IMR-90 (cell line): Measurements from ENCODE around the gene GLYATL1. TPM values are rescaled to one million over a fixed set of nuclear protein-coding genes. Genes with fewer than 3 reads are reported as not detected.
A peak's percentile ranks its signal among the peaks of the same experiment; 100 is the strongest.

Experiments
- ATAC-seq: fragments of 200-7000 bp; cut with Tn5 transposase; 2 replicates; pipeline ENCODE4 v1.9.1; 2020; ENCODE audit warnings: low read depth, mild to moderate bottlenecking, moderate library complexity
- BruUV-seq: library from RNA; stranded (reverse); fragments of 400-500 nt; replicated peaks from 2 replicates; lab custom pipeline; 2021; lab: Mats Ljungman, UMichigan
- CTCF ChIA-PET: fragments of 300-600 bp; formaldehyde crosslinking; extraction: SDS; loops from one replicate; lab custom pipeline; 2021; ENCODE audit warnings: antibody characterized with exemption; lab: Yijun Ruan, JAX
- POLR2A ChIA-PET: fragments of 300-600 bp; sonication (Branson Sonifier 250); formaldehyde crosslinking; loops from one replicate; lab custom pipeline; 2022; ENCODE audit warnings: antibody characterized with exemption; ENCODE audit not compliant: unreplicated experiment; lab: Charles Lee
- DNase-seq: peaks from one replicate; pipeline ENCODE4 v3.0.0; 2013
- H2AFZ ChIP-seq: replicated peaks from 2 replicates; pipeline ENCODE3; 2013; ENCODE audit warnings: low read length, mild to moderate bottlenecking; ENCODE audit not compliant: poor library complexity
- H2AK5ac ChIP-seq: 2 replicates; pipeline ENCODE4 v1.6.1; 2013; ENCODE audit warnings: low read depth, low read length, inconsistent platforms
- H2AK9ac ChIP-seq: replicated peaks from 2 replicates; pipeline ENCODE3; 2013; ENCODE audit warnings: mild to moderate bottlenecking, low read depth, low read length, moderate library complexity; ENCODE audit not compliant: poor library complexity
- H2BK120ac ChIP-seq: 2 replicates; pipeline ENCODE4 v1.6.1; 2013; ENCODE audit warnings: low read depth, low read length, inconsistent platforms
- H2BK15ac ChIP-seq: 3 replicates; pipeline ENCODE4 v1.6.1; 2013; ENCODE audit warnings: low read depth, low read length, inconsistent platforms
- H2BK20ac ChIP-seq: 2 replicates; pipeline ENCODE4 v1.6.1; 2013; ENCODE audit warnings: low read depth, mild to moderate bottlenecking, inconsistent platforms, low read length, moderate library complexity
- H2BK5ac ChIP-seq: 2 replicates; pipeline ENCODE4 v1.6.1; 2013; ENCODE audit warnings: mild to moderate bottlenecking, low read depth, low read length, inconsistent platforms; ENCODE audit not compliant: poor library complexity, severe bottlenecking
- H3K14ac ChIP-seq: replicated peaks from 2 replicates; pipeline ENCODE4 v1.6.1; 2013; ENCODE audit warnings: low read depth, low read length, inconsistent platforms
- H3K18ac ChIP-seq: 2 replicates; pipeline ENCODE4 v1.6.1; 2013; ENCODE audit warnings: low read depth, low read length, control low read depth
- H3K23ac ChIP-seq: 2 replicates; pipeline ENCODE4 v1.6.1; 2013; ENCODE audit warnings: low read depth, low read length, inconsistent platforms
- H3K27ac ChIP-seq: 2 replicates; pipeline ENCODE4 v1.5.1; 2013; ENCODE audit warnings: mild to moderate bottlenecking, control low read depth, low read length; ENCODE audit not compliant: insufficient read depth
- H3K27me3 ChIP-seq: 2 replicates; pipeline ENCODE4 v1.6.1; 2013; ENCODE audit warnings: low read length; ENCODE audit not compliant: control insufficient read depth, insufficient read depth
- H3K36me3 ChIP-seq: 2 replicates; pipeline ENCODE4 v1.6.1; 2013; ENCODE audit warnings: low read length, mixed read lengths; ENCODE audit not compliant: control insufficient read depth, insufficient read depth
- H3K4ac ChIP-seq: 2 replicates; pipeline ENCODE4 v1.6.1; 2013; ENCODE audit warnings: low read depth, low read length, inconsistent platforms
- H3K4me1 ChIP-seq: 2 replicates; pipeline ENCODE4 v1.6.1; 2013; ENCODE audit warnings: low read length, mixed read lengths; ENCODE audit not compliant: control insufficient read depth, insufficient read depth
- H3K4me2 ChIP-seq: 2 replicates; pipeline ENCODE4 v1.6.1; 2013; ENCODE audit warnings: low read depth, mild to moderate bottlenecking, control low read depth, low read length, moderate library complexity
- H3K4me3 ChIP-seq: 2 replicates; pipeline ENCODE4 v1.5.1; 2013; ENCODE audit warnings: low read depth, mild to moderate bottlenecking, control low read depth, low read length, moderate library complexity; ENCODE audit not compliant: insufficient read depth
- H3K56ac ChIP-seq: 2 replicates; pipeline ENCODE4 v1.6.1; 2013; ENCODE audit warnings: low read length, inconsistent platforms; ENCODE audit not compliant: insufficient read depth; ENCODE audit errors: extremely low read depth
- H3K79me1 ChIP-seq, 2 experiments: 2 replicates each; pipeline ENCODE4 v1.6.1; 2013; ENCODE audit warnings: low read length in 2 of 2, inconsistent platforms in 1 of 2, low read depth in 1 of 2
- H3K9ac ChIP-seq: 2 replicates; pipeline ENCODE4 v1.6.1; 2013; ENCODE audit warnings: low read depth, low read length, control low read depth
- H3K9me1 ChIP-seq: 2 replicates; pipeline ENCODE4 v1.6.1; 2013; ENCODE audit warnings: low read length, inconsistent platforms; ENCODE audit not compliant: insufficient read depth
- H3K9me3 ChIP-seq: 2 replicates; pipeline ENCODE4 v1.6.1; 2013; ENCODE audit warnings: low read length; ENCODE audit not compliant: control insufficient read depth, insufficient read depth
- H4K20me1 ChIP-seq: 2 replicates; pipeline ENCODE4 v1.6.1; 2013; ENCODE audit warnings: low read length, inconsistent platforms; ENCODE audit not compliant: insufficient read depth
- H4K5ac ChIP-seq: 2 replicates; pipeline ENCODE4 v1.6.1; 2013; ENCODE audit warnings: mild to moderate bottlenecking, low read depth, low read length, control low read depth
- H4K8ac ChIP-seq, 2 experiments: 2 replicates each; pipeline ENCODE4 v1.6.1; 2013; ENCODE audit warnings: low read depth in 2 of 2, low read length in 2 of 2, control low read depth in 1 of 2, inconsistent platforms in 1 of 2
- H4K91ac ChIP-seq: 2 replicates; pipeline ENCODE4 v1.6.1; 2013; ENCODE audit warnings: low read depth, low read length, inconsistent platforms; ENCODE audit not compliant: insufficient read depth
- BHLHE40 ChIP-seq: fragments of 150-350 bp; IDR thresholded peaks from 2 replicates; pipeline ENCODE4 v1.6.1; 2016; ENCODE audit warnings: mild to moderate bottlenecking, low read depth, low read length
- CEBPB ChIP-seq: IDR thresholded peaks from 2 replicates; pipeline ENCODE4 v1.6.1; 2012; ENCODE audit warnings: low read depth, low read length, improper control_type of control experiment
- CHD1 ChIP-seq: IDR thresholded peaks from 2 replicates; pipeline ENCODE4 v1.6.1; 2012; ENCODE audit warnings: low read depth, low read length, improper control_type of control experiment
- FOS ChIP-seq: fragments of 150-350 bp; IDR thresholded peaks from 2 replicates; pipeline ENCODE4 v1.6.1; 2016; ENCODE audit warnings: low read depth, low read length
- MAFK ChIP-seq: IDR thresholded peaks from 2 replicates; pipeline ENCODE4 v1.6.1; 2012; ENCODE audit warnings: low read depth, low read length, improper control_type of control experiment
- MAZ ChIP-seq: IDR thresholded peaks from 2 replicates; pipeline ENCODE4 v1.6.1; 2012; ENCODE audit warnings: low read depth, mild to moderate bottlenecking, low read length, improper control_type of control experiment, moderate library complexity, borderline replicate concordance
- MXI1 ChIP-seq: IDR thresholded peaks from 2 replicates; pipeline ENCODE4 v1.6.1; 2012; ENCODE audit warnings: low read depth, mild to moderate bottlenecking, low read length, moderate library complexity, borderline replicate concordance
- NFE2L2 ChIP-seq: fragments of 150-350 bp; IDR thresholded peaks from 2 replicates; pipeline ENCODE4 v1.6.1; 2016; ENCODE audit warnings: low read depth, mild to moderate bottlenecking, low read length
- POLR2A ChIP-seq: IDR thresholded peaks from 2 replicates; pipeline ENCODE4 v1.6.1; 2012; ENCODE audit warnings: mild to moderate bottlenecking, low read depth, low read length
- RAD21 ChIP-seq: IDR thresholded peaks from 2 replicates; pipeline ENCODE4 v1.6.1; 2012; ENCODE audit warnings: low read length, improper control_type of control experiment
- RCOR1 ChIP-seq: IDR thresholded peaks from 2 replicates; pipeline ENCODE4 v1.6.1; 2012; ENCODE audit warnings: mild to moderate bottlenecking, low read length, improper control_type of control experiment; ENCODE audit not compliant: insufficient replicate concordance
- RFX5 ChIP-seq: IDR thresholded peaks from 2 replicates; pipeline ENCODE4 v1.8.0; 2012; ENCODE audit warnings: low read depth, mild to moderate bottlenecking, low read length, moderate library complexity
- SMC3 ChIP-seq: fragments of 150-350 bp; IDR thresholded peaks from 2 replicates; pipeline ENCODE4 v1.6.1; 2016; ENCODE audit warnings: low read depth, mild to moderate bottlenecking, antibody characterized with exemption, low read length, moderate library complexity
- whole genome bisulfite sequencing, 2 experiments: methylation state at CpG; one replicate each; pipeline versions ENCODE4 v1.1.5 to v1.1.7; 2013; ENCODE audit warnings: missing lambda C conversion rate in 2 of 2; ENCODE audit not compliant: insufficient read length in 1 of 2; ENCODE audit errors: extremely low coverage in 2 of 2; 5-methylcytosine and 5-hydroxymethylcytosine counted together
- dilution Hi-C: fragments of 300-500 bp; cut with HindIII; formaldehyde crosslinking; loops from one replicate; pipeline ENCODE4 v1.14.3; 2018; ENCODE audit warnings: low sequenced_read_pairs; ENCODE audit not compliant: unreplicated experiment
- in situ Hi-C: fragments of 300-500 bp; cut with MboI; formaldehyde crosslinking; loops from 3 replicates; pipeline ENCODE4 v1.14.3; 2019; ENCODE audit warnings: low sequenced_read_pairs, inconsistent platforms, mixed read lengths
- intact Hi-C: fragments of 100-400 bp; cut with micrococcal nuclease; formaldehyde crosslinking; loops from 2 replicates; pipeline ENCODE4 v1.10.0; 2022
- polyA plus RNA-seq, 3 experiments: library from polyadenylated mRNA; depleted of rRNA; stranded (reverse); fragments of >200 nt; gene quantifications; 2 replicates each; pipeline ENCODE4 v1.2.3, GENCODE V29; 2012; ENCODE audit warnings: low replicate concordance in 1 of 3
- total RNA-seq: library from RNA; depleted of rRNA; stranded (reverse); fragments of >200 nt; gene quantifications from 2 replicates; pipeline ENCODE4 v1.2.3, GENCODE V29; 2012
- TF ChIP-seq, protein P1 (sequence below): fragments of 150-350 bp; IDR thresholded peaks from 2 replicates; pipeline ENCODE4 v1.6.1; 2016; ENCODE audit warnings: low read depth, mild to moderate bottlenecking, low read length, moderate library complexity, borderline replicate concordance
- TF ChIP-seq, protein P2 (sequence below): fragments of 150-350 bp; IDR thresholded peaks from 2 replicates; pipeline ENCODE4 v1.6.1; 2017; ENCODE audit warnings: mild to moderate bottlenecking, antibody characterized with exemption, low read length, low read depth
- TF ChIP-seq, protein P3 (sequence below): conservative IDR thresholded peaks from 2 replicates; pipeline ENCODE4 v1.5.1; 2012; ENCODE audit warnings: mild to moderate bottlenecking, low read depth, low read length, improper control_type of control experiment

The GLYATL1 gene
- total and polyA plus RNA-seq, 2 of the 4 experiments (the other 2 are of a cell fraction) = 0.54 to 0.58 TPM

DNA sequence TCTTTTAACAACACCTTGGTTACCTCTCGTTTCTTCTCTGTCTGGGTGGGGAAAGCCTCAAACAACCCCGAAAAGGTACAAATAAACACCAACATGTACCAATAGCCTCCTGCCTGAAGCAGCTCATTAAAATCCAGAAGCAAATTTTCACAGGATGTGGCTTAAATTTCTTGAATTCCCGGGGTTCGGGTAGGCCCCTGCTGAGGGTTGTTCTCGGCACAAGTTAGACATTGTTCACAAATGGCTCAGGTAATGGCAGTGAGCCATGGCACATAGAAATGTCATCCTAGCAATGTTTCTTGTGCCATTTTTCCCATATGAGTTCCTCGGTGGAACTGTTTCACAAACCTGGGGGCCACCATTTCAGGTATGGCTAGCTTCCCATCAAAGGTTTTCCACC lies 19.7 kb upstream of the GLYATL1 start:
- Histone ChIP-seq H3K14ac (0 out of 2 replicates have a peak overlapping the region, but pooled peaks have one; percentile 35), H2AK5ac (no peak overlapping the region), H2BK20ac (no peak overlapping the region), H3K56ac (no peak overlapping the region), H3K79me1 (no peaks in the 10 kb centered on the region), H2AFZ (no peak overlapping the region), H3K4me1 (no peaks in the 10 kb centered on the region; the same call in 1 of the 2 replicates), H3K18ac (no peak overlapping the region), H2AK9ac (no peak overlapping the region), H3K4ac (no peak overlapping the region), H2BK15ac (no peak overlapping the region), H3K23ac (no peak overlapping the region), H3K9me3 (peaks cover 9% of the 10 kb centered on the region), H4K91ac (no peak overlapping the region), H3K36me3 (no peaks in the 10 kb centered on the region), H4K20me1 (no peaks in the 10 kb centered on the region), H3K9ac (no peak overlapping the region), H3K27me3 (no peaks in the 10 kb centered on the region; the same call in 1 of the 2 replicates), H2BK5ac (no peak overlapping the region), H3K27ac (no peak overlapping the region), H4K5ac (no peak overlapping the region), H3K4me2 (no peak overlapping the region), H3K9me1 (no peaks in the 10 kb centered on the region), H4K8ac (no peak overlapping the region), H3K4me3 (no peak overlapping the region), H2BK120ac (no peak overlapping the region)
- TF ChIP-seq, protein P1, sequence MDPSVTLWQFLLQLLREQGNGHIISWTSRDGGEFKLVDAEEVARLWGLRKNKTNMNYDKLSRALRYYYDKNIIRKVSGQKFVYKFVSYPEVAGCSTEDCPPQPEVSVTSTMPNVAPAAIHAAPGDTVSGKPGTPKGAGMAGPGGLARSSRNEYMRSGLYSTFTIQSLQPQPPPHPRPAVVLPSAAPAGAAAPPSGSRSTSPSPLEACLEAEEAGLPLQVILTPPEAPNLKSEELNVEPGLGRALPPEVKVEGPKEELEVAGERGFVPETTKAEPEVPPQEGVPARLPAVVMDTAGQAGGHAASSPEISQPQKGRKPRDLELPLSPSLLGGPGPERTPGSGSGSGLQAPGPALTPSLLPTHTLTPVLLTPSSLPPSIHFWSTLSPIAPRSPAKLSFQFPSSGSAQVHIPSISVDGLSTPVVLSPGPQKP = no peak
- TF ChIP-seq CEBPB (no peak), RAD21 (no peak), MAFK (no peak), MXI1 (no peak), BHLHE40 (no peak), NFE2L2 (no peak), SMC3 (no peak), RCOR1 (no peak), CHD1 (no peak), RFX5 (no peak), FOS (no peak), POLR2A (no peak), MAZ (no peak)
- TF ChIP-seq, protein P2, sequence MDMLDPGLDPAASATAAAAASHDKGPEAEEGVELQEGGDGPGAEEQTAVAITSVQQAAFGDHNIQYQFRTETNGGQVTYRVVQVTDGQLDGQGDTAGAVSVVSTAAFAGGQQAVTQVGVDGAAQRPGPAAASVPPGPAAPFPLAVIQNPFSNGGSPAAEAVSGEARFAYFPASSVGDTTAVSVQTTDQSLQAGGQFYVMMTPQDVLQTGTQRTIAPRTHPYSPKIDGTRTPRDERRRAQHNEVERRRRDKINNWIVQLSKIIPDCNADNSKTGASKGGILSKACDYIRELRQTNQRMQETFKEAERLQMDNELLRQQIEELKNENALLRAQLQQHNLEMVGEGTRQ = no peak
- TF ChIP-seq, protein P3, sequence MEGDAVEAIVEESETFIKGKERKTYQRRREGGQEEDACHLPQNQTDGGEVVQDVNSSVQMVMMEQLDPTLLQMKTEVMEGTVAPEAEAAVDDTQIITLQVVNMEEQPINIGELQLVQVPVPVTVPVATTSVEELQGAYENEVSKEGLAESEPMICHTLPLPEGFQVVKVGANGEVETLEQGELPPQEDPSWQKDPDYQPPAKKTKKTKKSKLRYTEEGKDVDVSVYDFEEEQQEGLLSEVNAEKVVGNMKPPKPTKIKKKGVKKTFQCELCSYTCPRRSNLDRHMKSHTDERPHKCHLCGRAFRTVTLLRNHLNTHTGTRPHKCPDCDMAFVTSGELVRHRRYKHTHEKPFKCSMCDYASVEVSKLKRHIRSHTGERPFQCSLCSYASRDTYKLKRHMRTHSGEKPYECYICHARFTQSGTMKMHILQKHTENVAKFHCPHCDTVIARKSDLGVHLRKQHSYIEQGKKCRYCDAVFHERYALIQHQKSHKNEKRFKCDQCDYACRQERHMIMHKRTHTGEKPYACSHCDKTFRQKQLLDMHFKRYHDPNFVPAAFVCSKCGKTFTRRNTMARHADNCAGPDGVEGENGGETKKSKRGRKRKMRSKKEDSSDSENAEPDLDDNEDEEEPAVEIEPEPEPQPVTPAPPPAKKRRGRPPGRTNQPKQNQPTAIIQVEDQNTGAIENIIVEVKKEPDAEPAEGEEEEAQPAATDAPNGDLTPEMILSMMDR = no peak
- intact Hi-C loops (no loop called here), dilution Hi-C loops (no loop called here), in situ Hi-C loops (no loop called here)
- no CpG with 5 or more reads among the region's 6 CpGs for WGBS, 2 experiments
- POLR2A ChIA-PET = interaction anchor here (0.7 kb wide), 1 partner anchor 12 kb away, joined by 3 read pairs; no protein-coding TSS in a partner anchor
- ATAC-seq (no peak), DNase-seq (peak; percentile 6)
- no TSS peak for BruUV-seq
- CTCF ChIA-PET = interaction anchor here (4.3 kb wide), 1 partner anchor 13 kb away, joined by 19 read pairs; no protein-coding TSS in a partner anchor
